AG09319 (cell line): ENCODE results near the gene MEF2B.

Source experiments
- DNase-seq: peaks from one replicate; pipeline ENCODE4 v3.0.0-alpha.2; 2010; ENCODE audit warnings: low read depth; ENCODE audit errors: extremely low read depth
- TF ChIP-seq, protein P1 (sequence below): IDR thresholded peaks from 2 replicates; pipeline ENCODE4 v1.5.1; 2011; ENCODE audit warnings: low read depth, mild to moderate bottlenecking, inconsistent platforms, low read length, moderate library complexity

The MEF2B gene

DNA sequence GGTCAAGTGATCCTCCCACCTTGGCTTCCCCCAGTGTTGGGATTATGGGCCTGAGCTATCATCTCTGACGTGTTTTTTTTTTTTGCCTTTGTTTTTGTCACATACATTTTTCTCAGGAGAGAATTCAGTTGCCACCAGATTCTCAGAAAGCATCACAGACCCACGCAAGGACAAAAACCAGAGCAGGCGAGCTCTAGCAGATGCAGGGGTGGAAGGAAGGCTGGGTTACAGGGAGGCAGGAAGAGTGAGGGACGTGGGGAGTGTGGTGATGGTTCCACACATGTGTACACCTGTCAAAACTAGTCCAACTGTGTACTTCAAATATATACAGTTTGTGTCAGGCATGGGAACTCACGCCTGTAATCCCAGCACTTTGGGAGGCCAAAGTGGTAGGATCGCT lies 36.1 kb downstream of the MEF2B start:
- no peak for DNase-seq

DNA sequence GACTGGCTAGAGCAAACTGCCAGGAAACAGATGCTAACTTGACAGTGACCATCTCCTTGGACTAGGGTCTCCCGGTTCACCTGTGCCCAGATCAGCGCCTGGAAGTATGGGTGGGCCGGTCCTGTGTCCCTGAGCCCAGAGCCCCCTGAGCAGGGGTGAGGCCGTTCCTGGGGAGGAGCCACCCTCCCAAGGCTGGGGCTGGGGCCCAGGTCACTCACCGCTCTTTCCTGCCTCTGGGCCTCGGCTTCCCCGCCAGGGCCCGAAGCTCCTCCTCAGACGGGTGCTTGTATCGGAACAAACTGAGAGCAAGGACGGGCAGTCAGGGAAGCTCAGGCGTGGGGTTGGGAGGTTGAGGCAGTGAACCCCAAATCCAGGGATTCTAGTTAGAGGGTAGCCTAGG lies 37.2 kb downstream of the MEF2B start:
- no peak for DNase-seq
- TF ChIP-seq, protein P1, sequence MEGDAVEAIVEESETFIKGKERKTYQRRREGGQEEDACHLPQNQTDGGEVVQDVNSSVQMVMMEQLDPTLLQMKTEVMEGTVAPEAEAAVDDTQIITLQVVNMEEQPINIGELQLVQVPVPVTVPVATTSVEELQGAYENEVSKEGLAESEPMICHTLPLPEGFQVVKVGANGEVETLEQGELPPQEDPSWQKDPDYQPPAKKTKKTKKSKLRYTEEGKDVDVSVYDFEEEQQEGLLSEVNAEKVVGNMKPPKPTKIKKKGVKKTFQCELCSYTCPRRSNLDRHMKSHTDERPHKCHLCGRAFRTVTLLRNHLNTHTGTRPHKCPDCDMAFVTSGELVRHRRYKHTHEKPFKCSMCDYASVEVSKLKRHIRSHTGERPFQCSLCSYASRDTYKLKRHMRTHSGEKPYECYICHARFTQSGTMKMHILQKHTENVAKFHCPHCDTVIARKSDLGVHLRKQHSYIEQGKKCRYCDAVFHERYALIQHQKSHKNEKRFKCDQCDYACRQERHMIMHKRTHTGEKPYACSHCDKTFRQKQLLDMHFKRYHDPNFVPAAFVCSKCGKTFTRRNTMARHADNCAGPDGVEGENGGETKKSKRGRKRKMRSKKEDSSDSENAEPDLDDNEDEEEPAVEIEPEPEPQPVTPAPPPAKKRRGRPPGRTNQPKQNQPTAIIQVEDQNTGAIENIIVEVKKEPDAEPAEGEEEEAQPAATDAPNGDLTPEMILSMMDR = no peak

More for the DNA sequence above, 36.1 kb downstream of the MEF2B start:
- TF ChIP-seq, protein P1 = no peak

DNA sequence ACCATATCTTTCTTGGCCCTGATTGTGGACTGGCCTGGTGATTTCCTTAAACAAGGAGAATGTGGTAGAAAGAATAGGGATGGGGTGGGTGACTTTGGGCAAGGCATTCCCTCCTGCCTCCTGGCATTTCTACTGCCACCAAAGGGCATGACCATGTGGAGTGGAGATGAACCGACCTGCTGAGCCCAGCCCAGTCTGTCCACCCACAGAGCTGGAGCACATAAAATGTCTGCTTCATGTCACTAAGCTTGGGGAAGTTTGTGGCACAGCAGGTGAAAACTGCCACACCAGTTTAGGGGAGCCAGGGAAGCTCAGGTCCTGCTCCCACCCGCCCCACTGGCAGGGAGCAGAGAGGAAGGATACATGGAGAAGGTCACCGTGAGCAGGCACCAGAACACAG lies 38.1 kb downstream of the MEF2B start:
- DNase-seq = no peak
- TF ChIP-seq, protein P1 = no peak

DNA sequence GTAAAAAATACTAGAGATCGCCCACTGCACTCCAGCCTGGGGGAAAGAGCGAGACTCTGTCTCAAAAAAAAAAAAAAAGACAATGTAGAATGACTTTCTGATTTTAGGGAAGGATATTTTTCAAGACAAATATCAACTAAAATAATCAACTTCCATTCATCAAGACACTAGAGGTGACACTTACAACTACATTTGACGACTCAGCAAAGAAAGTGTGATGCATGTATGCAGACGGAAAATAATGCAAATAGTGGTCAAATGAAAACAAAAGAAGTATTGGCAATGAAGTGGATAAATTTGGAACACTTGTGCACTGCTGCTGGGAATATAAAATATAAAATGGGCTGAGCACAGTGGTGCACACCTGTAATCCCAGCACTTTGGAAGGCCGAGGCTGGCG lies 44.0 kb downstream of the MEF2B start:
- TF ChIP-seq, protein P1 = no peak
- DNase-seq = no peak

DNA sequence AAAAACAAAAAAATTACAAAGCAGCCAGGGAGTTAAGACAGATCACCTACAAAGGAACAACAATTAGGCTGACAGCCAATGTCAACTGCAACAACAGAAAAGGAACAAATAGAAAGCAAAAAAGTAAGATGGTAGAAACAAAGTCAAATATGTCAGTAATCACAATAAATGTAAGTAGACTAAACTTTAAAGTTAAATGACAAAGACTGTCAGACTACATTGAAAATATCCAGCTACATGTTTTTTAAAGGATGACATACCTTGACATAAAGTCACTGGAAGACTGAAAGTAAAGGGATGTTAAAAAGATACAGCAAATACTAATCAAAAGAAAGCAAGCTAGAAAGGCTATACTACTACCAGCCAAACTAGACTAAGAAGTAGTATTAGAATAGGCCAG lies 46.7 kb downstream of the MEF2B start:
- TF ChIP-seq, protein P1 = no peak
- DNase-seq = no peak

DNA sequence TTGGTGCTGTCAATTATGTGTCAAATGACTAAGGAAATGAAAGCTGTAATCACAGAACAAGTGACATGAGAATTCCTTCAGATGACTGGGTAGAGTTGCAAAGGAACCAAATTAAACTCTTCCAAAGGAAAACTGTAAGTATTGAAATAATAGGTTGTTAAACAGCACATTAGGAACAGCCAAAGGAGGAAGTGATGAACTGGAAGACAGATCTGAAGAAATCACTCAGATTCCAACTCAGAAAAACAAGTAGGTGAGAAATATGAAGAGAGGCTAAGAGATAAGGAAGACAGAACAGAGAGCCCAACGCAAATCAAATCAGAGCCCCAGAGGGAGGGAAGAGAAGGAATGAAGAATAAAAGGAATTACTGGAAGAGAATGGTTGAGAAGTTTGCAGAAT lies 47.2 kb downstream of the MEF2B start:
- TF ChIP-seq, protein P1 = no peak
- no peak for DNase-seq

DNA sequence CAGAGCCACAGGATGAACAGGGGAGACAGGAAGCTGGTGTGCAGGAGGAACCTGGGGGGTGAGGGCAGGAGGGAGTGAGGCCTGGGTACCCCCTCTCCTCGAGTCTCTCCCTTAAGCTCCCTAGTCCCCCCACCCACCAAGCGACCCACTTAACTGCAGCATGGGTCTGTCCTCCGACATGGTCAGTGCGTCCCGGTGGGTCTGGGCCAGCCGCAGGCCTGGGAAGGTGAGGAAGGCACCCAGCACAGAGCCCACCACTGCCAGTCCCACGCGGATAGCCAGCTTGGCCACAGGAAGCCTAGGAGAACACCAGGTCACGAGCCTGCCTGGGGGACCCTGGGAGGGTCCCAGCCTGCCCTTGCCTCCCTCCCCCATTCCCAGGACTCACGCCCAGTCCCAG lies 48.7 kb downstream of the MEF2B start:
- TF ChIP-seq, protein P1 = no peak
- no peak for DNase-seq
